ENCODE results near the gene HECTD2.

The HECTD2 gene

DNA sequence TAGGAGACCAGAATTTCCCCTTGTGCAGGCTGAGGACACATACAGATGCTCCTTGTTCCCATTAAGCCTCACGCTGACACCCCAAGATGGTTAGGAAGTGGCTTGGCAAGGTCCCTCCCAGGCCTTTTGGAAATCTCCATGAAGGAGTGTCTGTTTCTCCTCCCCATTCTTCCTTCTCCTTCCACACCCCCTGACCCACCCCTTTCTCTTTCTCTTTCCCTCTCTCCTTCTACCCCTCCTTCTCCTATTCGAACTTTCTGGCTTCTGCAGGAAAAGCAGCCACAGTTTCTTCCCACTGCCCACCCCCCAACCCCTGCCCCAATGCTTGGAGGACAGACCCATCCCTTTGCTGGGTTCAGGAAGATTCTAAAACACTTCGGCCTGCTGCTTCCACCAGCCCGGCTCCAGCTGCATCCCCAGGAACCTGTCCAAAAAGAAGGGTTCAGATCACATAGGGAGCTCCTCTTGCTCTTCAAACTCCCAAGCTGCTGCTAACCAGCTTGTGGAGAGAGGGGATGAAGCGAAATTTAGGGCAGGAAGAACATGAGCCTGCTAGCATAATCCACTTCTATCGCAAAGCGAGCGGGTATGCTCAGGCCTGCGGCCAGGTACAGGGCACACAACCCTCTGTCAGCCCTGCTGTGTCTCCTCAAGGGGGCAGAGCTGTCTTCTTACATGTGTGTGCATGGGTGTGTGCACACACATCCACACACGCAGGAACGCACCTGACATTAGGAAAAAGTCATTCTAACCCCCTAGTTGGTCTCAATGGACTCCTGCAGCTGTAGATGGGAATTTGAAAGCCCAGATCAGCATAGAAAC is 142.3 kb downstream of the HECTD2 start:
- H2AFZ ChIP-seq (ENCODE audit: low read depth, low read length), result no peak overlapping the region
- H3K9me3 ChIP-seq (ENCODE audit: insufficient read depth, low read length), result no peaks in the 10 kb centered on the region
- H3K27ac ChIP-seq (ENCODE audit: low read length), result no peak overlapping the region
- TF ChIP-seq, protein P1, sequence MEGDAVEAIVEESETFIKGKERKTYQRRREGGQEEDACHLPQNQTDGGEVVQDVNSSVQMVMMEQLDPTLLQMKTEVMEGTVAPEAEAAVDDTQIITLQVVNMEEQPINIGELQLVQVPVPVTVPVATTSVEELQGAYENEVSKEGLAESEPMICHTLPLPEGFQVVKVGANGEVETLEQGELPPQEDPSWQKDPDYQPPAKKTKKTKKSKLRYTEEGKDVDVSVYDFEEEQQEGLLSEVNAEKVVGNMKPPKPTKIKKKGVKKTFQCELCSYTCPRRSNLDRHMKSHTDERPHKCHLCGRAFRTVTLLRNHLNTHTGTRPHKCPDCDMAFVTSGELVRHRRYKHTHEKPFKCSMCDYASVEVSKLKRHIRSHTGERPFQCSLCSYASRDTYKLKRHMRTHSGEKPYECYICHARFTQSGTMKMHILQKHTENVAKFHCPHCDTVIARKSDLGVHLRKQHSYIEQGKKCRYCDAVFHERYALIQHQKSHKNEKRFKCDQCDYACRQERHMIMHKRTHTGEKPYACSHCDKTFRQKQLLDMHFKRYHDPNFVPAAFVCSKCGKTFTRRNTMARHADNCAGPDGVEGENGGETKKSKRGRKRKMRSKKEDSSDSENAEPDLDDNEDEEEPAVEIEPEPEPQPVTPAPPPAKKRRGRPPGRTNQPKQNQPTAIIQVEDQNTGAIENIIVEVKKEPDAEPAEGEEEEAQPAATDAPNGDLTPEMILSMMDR (IDR thresholded peaks at IDR 0.05; ENCODE audit: low read depth, low read length), result peak; percentile 76
- TF ChIP-seq EZH2phosphoT487 (IDR thresholded peaks at IDR 0.05; ENCODE audit: low read depth), result no peak
- H3K4me2 ChIP-seq (ENCODE audit: low read length), result no peak overlapping the region
- no peak overlapping the region for H3K9ac ChIP-seq (ENCODE audit: low read length)
- peaks cover 17% of the 10 kb centered on the region for H3K4me1 ChIP-seq (ENCODE audit: low read length)
- H4K20me1 ChIP-seq (ENCODE audit: insufficient read depth, low read length), result no peaks in the 10 kb centered on the region
- H3K27me3 ChIP-seq (ENCODE audit: low read depth, low read length), result no peaks in the 10 kb centered on the region
- no peaks in the 10 kb centered on the region for H3K36me3 ChIP-seq (replicated peaks; ENCODE audit: low read depth, low read length)
- H3K4me3 ChIP-seq (ENCODE audit: low read length), result no peak overlapping the region
- H3K79me2 ChIP-seq (ENCODE audit: low read length), result no peaks in the 10 kb centered on the region

DNA sequence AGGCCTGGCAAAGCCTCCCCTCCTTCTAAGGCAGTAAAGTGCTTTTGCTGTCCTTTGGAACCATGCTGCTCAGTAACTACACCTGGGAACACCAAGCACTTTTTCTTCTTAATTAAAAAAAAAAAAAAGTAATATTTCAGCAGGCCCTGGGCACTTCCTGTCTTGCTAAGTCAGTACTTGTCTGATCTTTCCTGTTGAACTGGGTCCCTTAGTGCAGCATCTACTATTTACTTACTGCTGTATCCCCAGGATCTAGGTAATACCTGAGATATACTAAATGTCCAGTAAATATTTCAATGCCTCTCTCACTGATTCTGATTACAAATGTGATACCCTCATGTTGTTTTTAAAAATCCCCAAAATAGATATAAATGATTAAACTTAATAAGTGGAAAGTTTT is 145.3 kb downstream of the HECTD2 start:
- Histone ChIP-seq H3K36me3 (replicated peaks; ENCODE audit: low read depth, low read length) (peaks cover 8% of the 10 kb centered on the region), H3K9me3 (ENCODE audit: insufficient read depth, low read length) (peaks cover 16% of the 10 kb centered on the region; the same call in 1 of the 2 replicates), H3K9ac (ENCODE audit: low read length) (no peak overlapping the region), H4K20me1 (ENCODE audit: insufficient read depth, low read length) (no peaks in the 10 kb centered on the region), H3K79me2 (ENCODE audit: low read length) (no peaks in the 10 kb centered on the region), H2AFZ (ENCODE audit: low read depth, low read length) (peak overlapping the region; percentile 75; the same call in 1 of the 2 replicates), H3K4me2 (ENCODE audit: low read length) (no peak overlapping the region), H3K4me1 (ENCODE audit: low read length) (peaks cover 30% of the 10 kb centered on the region), H3K4me3 (ENCODE audit: low read length) (no peak overlapping the region), H3K27ac (ENCODE audit: low read length) (no peak overlapping the region), H3K27me3 (ENCODE audit: low read depth, low read length) (no peaks in the 10 kb centered on the region)
- TF ChIP-seq, protein P1 (IDR thresholded peaks at IDR 0.05; ENCODE audit: low read depth, low read length), result no peak
- TF ChIP-seq EZH2phosphoT487 (IDR thresholded peaks at IDR 0.05; ENCODE audit: low read depth), result no peak

DNA sequence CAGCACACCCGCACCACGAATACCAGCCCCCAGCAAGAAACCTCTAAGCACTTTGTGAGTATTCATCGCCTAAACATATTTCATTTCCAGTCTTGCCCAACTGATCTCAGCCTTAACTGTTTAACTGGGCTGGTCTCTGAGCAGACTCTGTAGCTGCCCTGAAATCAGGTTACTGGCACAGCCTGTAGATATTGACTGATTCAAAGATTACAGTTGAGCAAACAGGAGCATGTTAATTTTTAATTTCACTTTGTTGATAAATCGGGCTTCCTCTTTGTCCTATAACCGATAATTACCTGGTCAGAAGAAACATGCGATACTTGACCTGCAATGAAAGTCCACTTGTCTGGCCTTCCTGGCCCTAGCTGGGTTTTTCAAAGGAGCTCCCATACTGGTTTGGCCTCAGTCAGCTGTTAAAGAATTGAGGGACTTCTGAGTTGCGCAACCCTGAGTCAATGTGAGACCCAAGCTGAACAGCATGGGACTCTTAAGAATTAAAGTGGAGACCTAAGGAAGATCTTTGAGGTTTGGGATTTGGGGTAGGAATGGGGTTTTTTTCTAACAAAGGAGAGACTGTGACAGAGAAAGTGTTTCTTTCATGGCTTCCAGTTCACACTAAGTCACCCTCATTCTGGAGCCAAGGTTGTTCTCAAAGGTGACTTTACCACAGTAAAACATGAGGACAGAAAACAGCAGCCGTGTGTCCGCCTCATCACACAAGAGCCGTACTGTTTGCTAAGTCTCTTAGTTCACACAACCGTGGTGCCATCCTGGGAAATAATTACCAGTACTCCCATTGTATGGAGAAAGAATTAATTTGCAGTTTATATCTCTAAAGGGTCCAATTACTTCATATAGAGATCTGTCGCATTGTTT is 146.8 kb downstream of the HECTD2 start:
- peak overlapping the region; percentile 56 for H2AFZ ChIP-seq (ENCODE audit: low read depth, low read length)
- H3K27ac ChIP-seq (ENCODE audit: low read length), result peak overlapping the region; percentile 78
- peaks cover 16% of the 10 kb centered on the region; the same call in 1 of the 2 replicates for H3K9me3 ChIP-seq (ENCODE audit: insufficient read depth, low read length)
- no peaks in the 10 kb centered on the region for H3K79me2 ChIP-seq (ENCODE audit: low read length)
- H3K4me1 ChIP-seq (ENCODE audit: low read length), result peaks cover 30% of the 10 kb centered on the region
- no peaks in the 10 kb centered on the region for H3K27me3 ChIP-seq (ENCODE audit: low read depth, low read length)
- peaks cover 8% of the 10 kb centered on the region for H3K36me3 ChIP-seq (replicated peaks; ENCODE audit: low read depth, low read length)
- H4K20me1 ChIP-seq (ENCODE audit: insufficient read depth, low read length), result no peaks in the 10 kb centered on the region
- peak overlapping the region; percentile 80 for H3K4me2 ChIP-seq (ENCODE audit: low read length)
- H3K9ac ChIP-seq (ENCODE audit: low read length), result peak overlapping the region; percentile 61
- peak overlapping the region; percentile 56 for H3K4me3 ChIP-seq (ENCODE audit: low read length)
- no peak for TF ChIP-seq EZH2phosphoT487 (IDR thresholded peaks at IDR 0.05; ENCODE audit: low read depth)
- TF ChIP-seq, protein P1 (IDR thresholded peaks at IDR 0.05; ENCODE audit: low read depth, low read length), result no peak

DNA sequence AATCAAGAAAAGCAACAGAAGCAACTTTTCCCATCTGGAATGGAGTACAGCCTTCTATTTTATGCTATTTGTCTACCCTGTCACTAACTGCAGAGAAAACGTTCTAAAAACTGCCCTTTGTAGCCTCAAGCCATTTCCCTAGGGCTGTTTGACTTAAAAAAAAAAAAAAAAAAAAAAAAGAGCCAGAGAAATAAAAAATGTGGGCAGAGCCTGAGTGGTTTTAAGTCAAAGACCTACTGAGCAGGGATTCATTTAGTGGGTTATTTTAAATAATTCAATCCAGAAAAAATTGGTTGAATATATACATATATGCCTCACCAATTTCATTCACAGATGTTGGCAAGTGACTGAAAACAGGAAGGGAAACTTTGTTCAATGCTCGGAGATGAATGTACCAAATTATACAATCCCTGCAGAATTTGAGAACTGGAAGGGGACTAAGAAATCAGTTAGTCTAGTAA is 147.5 kb downstream of the HECTD2 start:
- Histone ChIP-seq H3K27ac (ENCODE audit: low read length) (peak overlapping the region; percentile 78), H3K27me3 (ENCODE audit: low read depth, low read length) (no peaks in the 10 kb centered on the region), H3K79me2 (ENCODE audit: low read length) (no peaks in the 10 kb centered on the region), H4K20me1 (ENCODE audit: insufficient read depth, low read length) (no peaks in the 10 kb centered on the region), H3K4me2 (ENCODE audit: low read length) (peak overlapping the region; percentile 80), H3K4me1 (ENCODE audit: low read length) (peaks cover 34% of the 10 kb centered on the region), H3K9me3 (ENCODE audit: insufficient read depth, low read length) (peaks cover 16% of the 10 kb centered on the region; the same call in 1 of the 2 replicates), H2AFZ (ENCODE audit: low read depth, low read length) (no peak overlapping the region), H3K36me3 (replicated peaks; ENCODE audit: low read depth, low read length) (peaks cover 8% of the 10 kb centered on the region), H3K4me3 (ENCODE audit: low read length) (peak overlapping the region; percentile 56), H3K9ac (ENCODE audit: low read length) (peak overlapping the region; percentile 61)
- TF ChIP-seq, protein P1 (IDR thresholded peaks at IDR 0.05; ENCODE audit: low read depth, low read length), result no peak
- TF ChIP-seq EZH2phosphoT487 (IDR thresholded peaks at IDR 0.05; ENCODE audit: low read depth), result no peak
